GM13977 (cell line): Measurements from ENCODE around the gene IL17F.
A peak's percentile ranks its signal among the peaks of the same experiment; 100 is the strongest.

Experiments used
- DNase-seq: peaks from one replicate; pipeline ENCODE4 v3.0.0; 2012; ENCODE audit warnings: low spot score
- CTCF ChIP-seq: IDR thresholded peaks from 2 replicates; pipeline ENCODE4 v1.5.1; 2012; ENCODE audit warnings: mild to moderate bottlenecking, control low read depth; ENCODE audit not compliant: insufficient read depth; ENCODE audit errors: extremely low read depth, missing control alignments
- in situ Hi-C: fragments of 300-500 bp; cut with MboI; formaldehyde crosslinking; loops from one replicate; pipeline ENCODE4 v1.12.0; 2022; ENCODE audit warnings: low sequenced_read_pairs, low pct_unique_long_range_greater_than_20kb, mixed read lengths, inconsistent platforms; ENCODE audit not compliant: unreplicated experiment

IL17F gene

GRCh38 chr6:52233005-52233404, 11.3 kb downstream of the IL17F start:
- no peak for TF ChIP-seq CTCF
- in situ Hi-C loops: loop anchor here (5.0 to 25.0 kb wide), 2 partner anchors 71 to 171 kb away; no protein-coding TSS in a partner anchor
- no peak for DNase-seq

GRCh38 chr6:52231406-52232127, 12.7 kb downstream of the IL17F start:
- in situ Hi-C loops: loop anchor here (5.0 to 25.0 kb wide), 2 partner anchors 69 to 169 kb away; no protein-coding TSS in a partner anchor
- no peak for TF ChIP-seq CTCF

GRCh38 chr6:52230685-52231084, 13.6 kb downstream of the IL17F start:
- DNase-seq: no peak
- in situ Hi-C loops: loop anchor here (5.0 to 25.0 kb wide), 2 partner anchors 68 to 168 kb away; no protein-coding TSS in a partner anchor

More at GRCh38 chr6:52231406-52232127, 12.7 kb downstream of the IL17F start:
- no peak for DNase-seq

GRCh38 chr6:52227495-52227894, 16.8 kb downstream of the IL17F start:
- in situ Hi-C loops: loop anchor here (25.0 kb wide), 1 partner anchor 165 kb away; no protein-coding TSS in a partner anchor
- TF ChIP-seq CTCF: no peak
- peak; percentile 76 for DNase-seq

More at GRCh38 chr6:52230685-52231084, 13.6 kb downstream of the IL17F start:
- TF ChIP-seq CTCF: no peak

- no peak for TF ChIP-seq CTCF
- in situ Hi-C loops: no loop called here
- no peak for DNase-seq
Measured at GRCh38 chr6:52221302-52221701, 23.0 kb downstream of the IL17F start.

- in situ Hi-C loops: no loop called here
- TF ChIP-seq CTCF: no peak
- no peak for DNase-seq
Measured at GRCh38 chr6:52217761-52218160, 26.5 kb downstream of the IL17F start.
